Right lobe of liver (tissue), 6 donors: ENCODE data around the gene ZNF74. TPM values are rescaled to one million over a fixed set of nuclear protein-coding genes. Genes with fewer than 3 reads are reported as not detected.

ENCODE experiments used
- ATAC-seq, 4 donors: fragments of 200-7000 bp; cut with Tn5 transposase; one replicate each; pipeline ENCODE4 v1.9.1; 2020; ENCODE audit warnings: mild to moderate bottlenecking in 4 of 4, moderate library complexity in 4 of 4
- DNase-seq, 3 donors: peaks; one replicate each; pipeline ENCODE4 v3.0.0-alpha.2; 2020
- H3K27ac ChIP-seq, 3 donors: fragments of 200-600 bp; one replicate each; pipeline ENCODE4 v1.8.0; 2022
- H3K27me3 ChIP-seq, 2 donors: fragments of 200-600 bp; one replicate each; pipeline ENCODE4 v1.8.0; 2022
- H3K36me3 ChIP-seq, 4 donors: fragments of 200-600 bp; sonication (generic) in 1 of 4; one replicate each; pipeline versions ENCODE4 v1.5.1 to v1.8.0; 2017 to 2022; ENCODE audit warnings: control low read depth in 1 of 4
- H3K4me1 ChIP-seq, 4 donors: fragments of 200-600 bp; sonication (generic) in 1 of 4; one replicate each; pipeline versions ENCODE4 v1.5.1 to v1.8.0; 2017 to 2022; ENCODE audit warnings: control low read depth in 1 of 4
- H3K4me3 ChIP-seq, 3 donors: fragments of 200-600 bp; one replicate each; pipeline ENCODE4 v1.8.0; 2022
- H3K9me3 ChIP-seq, 4 donors: fragments of 200-600 bp; sonication (generic) in 1 of 4; one replicate each; pipeline versions ENCODE4 v1.5.1 to v1.8.0; 2017 to 2022; ENCODE audit warnings: control low read depth in 1 of 4
- POLR2A ChIP-seq: fragments of 450-650 bp; IDR thresholded peaks from one replicate; pipeline ENCODE4 v1.6.1; 2017; ENCODE audit warnings: antibody characterized with exemption, mild to moderate bottlenecking
- WGBS: methylation state at CpG from one replicate; pipeline ENCODE4 v1.1.6; 2018; ENCODE audit warnings: low coverage, low lambda C conversion rate; ENCODE audit not compliant: insufficient coverage; ENCODE audit errors: missing lambda C conversion rate; 5-methylcytosine and 5-hydroxymethylcytosine counted together
- intact Hi-C, 2 donors: fragments of 100-400 bp; cut with DNase I; formaldehyde crosslinking; loops; one replicate each; pipeline versions ENCODE4 v1.11.2 to v1.14.1; 2022
- total RNA-seq, 6 experiments: library from RNA; depleted of rRNA in 2 of 6; stranded (reverse); fragments of >200 nt in 2 of 6; fragmentation: NEBNext Ultra II Directional in 3 of 6; extraction: Animal tissue kit (Norgen Biotek cat#: 25700) in 3 of 6; gene quantifications; one replicate each; pipeline versions ENCODE4 v1.1.0 to v1.2.4, GENCODE V29; 2016 to 2023
- TF ChIP-seq, protein P1 (sequence below), 4 donors: fragments of 200-600 bp in 3 of 4; fragments of 450-650 bp in 1 of 4; IDR thresholded peaks; one replicate each; pipeline versions ENCODE4 v1.5.1 to v1.8.0; 2016 to 2022; ENCODE audit warnings: antibody characterized with exemption in 4 of 4, mild to moderate bottlenecking in 2 of 4
- donor health status: DM: no; HTN: yes; CAD: no.
- donor health status: DM: no; HTN: no; CAD: no.
- donor health status: DM: no; HTN: no; CAD: no.
- donor health status: DM: no; HTN: yes; CAD: no.
- donor health status: DM: no; HTN: yes; CAD: no.

ZNF74 gene
- total RNA-seq, 6 experiments from 2014 or later: 3.2 to 6.6 (median 3.4) TPM

DNA sequence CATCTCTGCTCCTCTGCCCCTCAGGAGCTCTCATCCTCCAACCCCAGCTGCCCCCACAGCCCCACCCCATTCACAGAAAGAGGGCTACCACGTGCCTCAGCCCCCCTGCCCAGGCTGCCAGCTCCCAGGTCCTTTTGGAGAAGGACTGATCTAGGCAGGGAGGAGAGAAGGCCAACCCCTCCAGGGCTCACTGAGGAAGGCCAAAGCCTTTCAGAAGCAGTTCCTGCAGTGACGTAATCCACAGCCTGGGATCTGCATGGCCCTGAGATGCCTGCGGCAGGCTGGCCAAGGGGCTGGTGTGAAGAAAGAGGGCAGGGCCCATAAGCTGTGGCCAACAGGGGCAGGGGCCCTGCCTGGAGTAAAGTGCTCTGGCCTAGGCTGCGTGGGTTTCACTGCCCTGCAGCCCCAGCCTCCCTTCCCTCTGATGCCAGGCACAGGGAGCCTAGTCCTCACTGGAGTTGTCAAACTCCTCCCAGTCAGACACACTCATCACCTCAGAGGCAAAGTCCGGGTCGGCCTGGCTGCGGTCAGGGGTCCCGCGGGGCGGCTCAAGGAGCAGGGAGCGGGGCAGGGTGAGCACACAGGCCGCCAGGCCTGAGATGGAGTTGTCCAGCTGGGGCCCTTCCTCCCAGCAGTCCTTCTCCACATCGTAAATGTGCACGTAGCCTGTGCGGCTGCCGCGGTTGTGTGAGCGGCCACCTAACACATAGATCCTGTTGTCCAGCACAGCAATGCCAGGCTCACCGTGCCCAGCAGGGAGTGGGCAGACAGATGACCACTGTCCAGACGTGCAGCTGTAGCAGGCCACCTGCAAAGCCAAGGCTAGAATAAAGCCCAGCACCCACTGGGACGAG is 47.9 kb downstream of the ZNF74 start:
- Histone ChIP-seq H3K9me3 (no peaks in the 10 kb centered on the region), H3K4me1 (peaks cover 0 to 4% (median 0%) of the 10 kb centered on the region in 4 donors), H3K4me3 (no peak overlapping the region), H3K36me3 (no peaks in the 10 kb centered on the region), H3K27ac (no peak overlapping the region), H3K27me3 (peaks cover 0 to 4% of the 10 kb centered on the region in 2 donors)
- DNase-seq (peak in 2 of 3 donors; percentile 11 to 47), ATAC-seq (no peak)
- TF ChIP-seq, protein P1, sequence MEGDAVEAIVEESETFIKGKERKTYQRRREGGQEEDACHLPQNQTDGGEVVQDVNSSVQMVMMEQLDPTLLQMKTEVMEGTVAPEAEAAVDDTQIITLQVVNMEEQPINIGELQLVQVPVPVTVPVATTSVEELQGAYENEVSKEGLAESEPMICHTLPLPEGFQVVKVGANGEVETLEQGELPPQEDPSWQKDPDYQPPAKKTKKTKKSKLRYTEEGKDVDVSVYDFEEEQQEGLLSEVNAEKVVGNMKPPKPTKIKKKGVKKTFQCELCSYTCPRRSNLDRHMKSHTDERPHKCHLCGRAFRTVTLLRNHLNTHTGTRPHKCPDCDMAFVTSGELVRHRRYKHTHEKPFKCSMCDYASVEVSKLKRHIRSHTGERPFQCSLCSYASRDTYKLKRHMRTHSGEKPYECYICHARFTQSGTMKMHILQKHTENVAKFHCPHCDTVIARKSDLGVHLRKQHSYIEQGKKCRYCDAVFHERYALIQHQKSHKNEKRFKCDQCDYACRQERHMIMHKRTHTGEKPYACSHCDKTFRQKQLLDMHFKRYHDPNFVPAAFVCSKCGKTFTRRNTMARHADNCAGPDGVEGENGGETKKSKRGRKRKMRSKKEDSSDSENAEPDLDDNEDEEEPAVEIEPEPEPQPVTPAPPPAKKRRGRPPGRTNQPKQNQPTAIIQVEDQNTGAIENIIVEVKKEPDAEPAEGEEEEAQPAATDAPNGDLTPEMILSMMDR (IDR thresholded peaks at IDR 0.05): no peak
- WGBS: no CpG with 5 or more reads among the region's 21 CpGs
- intact Hi-C loops: no loop called here

DNA sequence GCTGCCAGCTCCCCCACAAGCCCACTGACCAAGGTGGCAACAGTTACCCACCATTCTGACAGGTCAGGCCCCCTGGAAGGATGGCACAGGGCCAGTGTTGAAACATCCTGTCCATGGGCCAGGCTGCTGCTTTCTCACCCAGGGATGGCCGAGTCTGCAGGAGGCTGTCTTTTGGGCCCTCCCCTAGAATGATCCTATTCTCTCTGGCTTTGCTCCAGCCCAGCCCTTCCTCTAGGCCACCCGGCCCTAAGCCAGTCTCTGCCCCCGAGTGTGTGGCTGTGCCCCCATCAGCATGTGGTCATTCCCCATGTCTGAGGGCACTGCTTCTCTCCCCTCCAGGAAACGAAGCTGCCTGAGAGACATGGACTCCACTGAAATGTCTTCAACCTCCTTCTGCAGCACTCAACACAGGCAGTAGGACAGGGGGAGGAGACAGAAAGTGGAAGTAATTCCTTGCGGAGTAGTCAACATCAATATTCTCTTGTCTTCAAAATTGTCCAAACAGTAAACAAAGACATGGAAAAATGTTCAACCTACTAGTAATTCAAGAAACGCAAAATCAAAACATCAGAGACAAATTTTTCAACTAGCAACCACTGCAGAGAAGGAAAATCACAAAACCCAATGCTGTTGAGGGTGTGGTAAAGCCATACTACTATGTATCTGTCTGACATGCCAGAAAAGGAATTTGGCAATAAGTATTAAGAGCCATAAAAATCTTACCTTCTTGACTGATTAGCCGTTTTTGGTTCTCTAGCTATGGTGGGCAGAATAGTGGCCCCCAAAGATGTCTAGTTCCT is 48.7 kb downstream of the ZNF74 start:
- 81% methylated on average over 3 of the region's 7 CpGs for whole genome bisulfite sequencing
- no peak for DNase-seq
- H3K9me3 ChIP-seq: no peaks in the 10 kb centered on the region
- no peak for ATAC-seq
- H3K27ac ChIP-seq: no peak overlapping the region
- TF ChIP-seq, protein P1 (IDR thresholded peaks at IDR 0.05): no peak
- TF ChIP-seq POLR2A: no peak
- no peaks in the 10 kb centered on the region for H3K27me3 ChIP-seq
- no peak overlapping the region for H3K4me3 ChIP-seq
- intact Hi-C loops: no loop called here
- H3K36me3 ChIP-seq: no peaks in the 10 kb centered on the region
- no peaks in the 10 kb centered on the region for H3K4me1 ChIP-seq

DNA sequence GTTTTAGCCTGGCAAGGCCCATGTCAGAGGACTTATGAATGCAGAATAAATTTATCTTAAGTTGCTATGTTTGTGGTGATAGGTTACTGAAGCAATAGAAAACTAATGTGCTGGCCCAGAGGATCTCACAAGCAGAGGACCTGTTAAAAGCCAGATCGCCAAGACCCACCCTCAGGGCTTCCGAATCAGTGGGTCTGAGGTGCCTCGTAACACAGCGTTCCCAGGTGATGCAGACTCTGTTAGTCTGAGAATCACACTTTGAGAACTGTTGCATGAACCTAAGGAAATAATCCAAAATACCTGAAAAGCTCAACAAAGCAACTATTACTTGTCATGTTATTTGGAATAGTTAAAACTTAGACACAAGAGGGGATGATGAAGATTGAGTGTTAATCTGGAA is 50.4 kb downstream of the ZNF74 start:
- ATAC-seq: no peak
- Histone ChIP-seq H3K9me3 (no peaks in the 10 kb centered on the region), H3K36me3 (no peaks in the 10 kb centered on the region), H3K27me3 (no peaks in the 10 kb centered on the region), H3K4me3 (no peak overlapping the region), H3K4me1 (no peaks in the 10 kb centered on the region), H3K27ac (no peak overlapping the region)
- 94% methylated on average over 2 of the region's 4 CpGs for WGBS
- intact Hi-C loops: no loop called here
- no peak for DNase-seq
- TF ChIP-seq, protein P1 (IDR thresholded peaks at IDR 0.05): no peak
- no peak for TF ChIP-seq POLR2A

DNA sequence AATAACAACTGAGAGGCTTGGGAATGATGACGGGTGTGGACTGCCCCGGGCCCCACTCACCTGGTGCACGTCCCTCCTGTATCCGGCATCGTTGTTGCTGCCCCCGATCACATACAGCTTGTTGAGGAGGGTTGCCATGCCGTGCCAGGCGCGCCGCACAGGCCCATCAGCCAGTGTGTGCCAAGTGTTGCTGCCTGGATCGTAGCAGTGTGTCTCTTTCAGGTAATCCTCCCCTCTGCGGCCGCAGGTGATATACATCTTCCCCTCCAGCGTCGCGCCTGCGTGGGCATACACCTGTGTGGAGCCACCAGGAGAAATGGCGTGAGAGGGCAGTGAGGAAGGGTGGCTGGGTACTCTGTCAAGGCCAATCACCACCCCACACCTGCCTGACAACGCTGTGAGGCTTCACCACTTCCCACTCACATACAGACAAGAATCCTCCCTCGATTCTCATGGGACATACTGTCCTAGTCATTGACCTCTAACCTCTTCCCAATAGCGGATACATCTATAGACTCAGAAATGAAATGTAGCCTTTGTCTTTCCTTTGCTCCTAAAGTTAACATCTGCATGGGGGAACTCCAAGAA is 52.5 kb downstream of the ZNF74 start:
- H3K27me3 ChIP-seq: no peaks in the 10 kb centered on the region
- DNase-seq: peak in 1 of 3 donors; percentile 23
- no peak overlapping the region for H3K27ac ChIP-seq
- TF ChIP-seq, protein P1 (IDR thresholded peaks at IDR 0.05): no peak
- TF ChIP-seq POLR2A: no peak
- no peak for ATAC-seq
- WGBS: 97% methylated on average over 13 of the region's 21 CpGs
- no peaks in the 10 kb centered on the region for H3K36me3 ChIP-seq
- no peak overlapping the region for H3K4me3 ChIP-seq
- no peaks in the 10 kb centered on the region for H3K9me3 ChIP-seq
- intact Hi-C loops: no loop called here
- no peaks in the 10 kb centered on the region for H3K4me1 ChIP-seq
